SK-N-SH (cell line): ENCODE results near the gene C13orf42. TPM values are rescaled to one million over a fixed set of nuclear protein-coding genes. Genes with fewer than 3 reads are reported as not detected.

Source experiments
- CTCF ChIA-PET: fragments of 300-600, 350-600 bp; formaldehyde crosslinking; extraction: SDS; loops from one replicate; lab custom pipeline; 2021; lab: Yijun Ruan, JAX
- POLR2A ChIA-PET: fragments of 350-600 bp; sonication (Branson Sonifier 250); formaldehyde crosslinking; extraction: SDS; loops from one replicate; lab custom pipeline; 2020; ENCODE audit warnings: antibody characterized with exemption, inconsistent platforms; lab: Yijun Ruan, JAX
- DNase-seq: peaks from one replicate; pipeline ENCODE4 v3.0.0; 2012
- H2AFZ ChIP-seq: fragments of 200-600 bp; sonication (generic); 2 replicates; pipeline ENCODE4 v1.8.1; 2016; ENCODE audit warnings: antibody characterized with exemption, mild to moderate bottlenecking, low read depth
- H3F3A ChIP-seq: fragments of 200-600 bp; sonication (generic); replicated peaks from 2 replicates; pipeline ENCODE3; 2016; ENCODE audit warnings: antibody characterized with exemption, mild to moderate bottlenecking; ENCODE audit not compliant: insufficient read depth
- H3K27ac ChIP-seq, 2 experiments: fragments of 200-500 bp in 1 of 2; fragments of 200-600 bp in 1 of 2; sonication (Bioruptor generic) in 1 of 2; sonication (generic), shearing (Covaris generic) in 1 of 2; 2 replicates each; pipeline versions ENCODE4 v1.5.1 to v1.6.1; 2014 to 2016; ENCODE audit warnings: low read depth in 2 of 2, inconsistent platforms in 1 of 2, low read length in 1 of 2, mild to moderate bottlenecking in 1 of 2, mixed read lengths in 1 of 2
- H3K27me3 ChIP-seq: fragments of 200-600 bp; sonication (generic), shearing (Covaris generic); 2 replicates; pipeline ENCODE4 v1.6.1; 2016; ENCODE audit warnings: mixed run types; ENCODE audit not compliant: insufficient read depth
- H3K36me3 ChIP-seq, 2 experiments: fragments of 200-500 bp in 1 of 2; fragments of 200-600 bp in 1 of 2; sonication (Bioruptor generic) in 1 of 2; sonication (generic) in 1 of 2; replicated peaks in 1 of 2; 2 replicates each; pipeline versions ENCODE3 to v1.5.1; 2014 to 2016; ENCODE audit warnings: low read length in 1 of 2, mild to moderate bottlenecking in 1 of 2; ENCODE audit not compliant: insufficient read depth in 2 of 2, control insufficient read depth in 1 of 2
- H3K4me1 ChIP-seq, 2 experiments: fragments of 200-500 bp in 1 of 2; fragments of 200-600 bp in 1 of 2; sonication (Bioruptor generic) in 1 of 2; sonication (generic), shearing (Covaris generic) in 1 of 2; 2 replicates each; pipeline versions ENCODE4 v1.5.1 to v1.6.1; 2014 to 2016; ENCODE audit warnings: low read depth in 1 of 2, low read length in 1 of 2, mixed run types in 1 of 2; ENCODE audit not compliant: insufficient read depth in 2 of 2, control insufficient read depth in 1 of 2
- H3K4me2 ChIP-seq: fragments of 200-600 bp; sonication (generic), shearing (Covaris generic); 2 replicates; pipeline ENCODE4 v1.6.1; 2017; ENCODE audit warnings: mixed run types
- H3K4me3 ChIP-seq, 2 experiments: fragments of 200-500 bp in 1 of 2; fragments of 200-600 bp in 1 of 2; sonication (Bioruptor generic) in 1 of 2; sonication (generic), shearing (Covaris generic) in 1 of 2; 2 replicates each; pipeline versions ENCODE4 v1.5.1 to v1.8.1; 2014 to 2016; ENCODE audit warnings: low read depth in 2 of 2, inconsistent platforms in 1 of 2, low read length in 1 of 2, mild to moderate bottlenecking in 1 of 2, mixed read lengths in 1 of 2, moderate library complexity in 1 of 2
- H3K79me2 ChIP-seq: fragments of 200-600 bp; sonication (generic); 2 replicates; pipeline ENCODE4 v1.8.1; 2017; ENCODE audit warnings: mild to moderate bottlenecking; ENCODE audit not compliant: insufficient read depth
- H3K9ac ChIP-seq: fragments of 200-600 bp; sonication (generic); 2 replicates; pipeline ENCODE4 v1.6.1; 2017; ENCODE audit warnings: mixed run types
- H3K9me2 ChIP-seq: fragments of 200-600 bp; sonication (generic); 2 replicates; pipeline ENCODE4 v1.6.1; 2017; ENCODE audit warnings: mixed run types
- H3K9me3 ChIP-seq: fragments of 200-600 bp; sonication (generic); 2 replicates; pipeline ENCODE4 v1.6.1; 2017; ENCODE audit warnings: mixed run types, mild to moderate bottlenecking, moderate library complexity
- H4K20me1 ChIP-seq: fragments of 200-600 bp; sonication (generic); 2 replicates; pipeline ENCODE4 v1.6.1; 2017; ENCODE audit warnings: mild to moderate bottlenecking, mixed run types; ENCODE audit not compliant: insufficient read depth
- CHD2 ChIP-seq: fragments of 150-350 bp; IDR thresholded peaks from 2 replicates; pipeline ENCODE4 v1.6.1; 2018; ENCODE audit warnings: low read length; ENCODE audit not compliant: partially characterized antibody
- ELF1 ChIP-seq: IDR thresholded peaks from 2 replicates; pipeline ENCODE4 v1.4.0; 2012
- FOSL2 ChIP-seq: IDR thresholded peaks from 2 replicates; pipeline ENCODE4 v1.4.0; 2012; ENCODE audit warnings: low read depth, mild to moderate bottlenecking, moderate library complexity, borderline replicate concordance
- GATA2 ChIP-seq: sonication (generic); formaldehyde crosslinking; IDR thresholded peaks from 2 replicates; pipeline ENCODE4 v1.5.0; 2020; ENCODE audit warnings: mild to moderate bottlenecking, missing genetic modification reagents
- MEF2A ChIP-seq: IDR thresholded peaks from 2 replicates; pipeline ENCODE4 v1.4.0; 2012; ENCODE audit warnings: low read depth, borderline replicate concordance
- NFIC ChIP-seq: IDR thresholded peaks from 2 replicates; pipeline ENCODE4 v1.4.0; 2012; ENCODE audit warnings: borderline replicate concordance
- RAD21 ChIP-seq: IDR thresholded peaks from 2 replicates; pipeline ENCODE4 v1.6.1; 2012; ENCODE audit warnings: mild to moderate bottlenecking, low read length
- RFX5 ChIP-seq: IDR thresholded peaks from 2 replicates; pipeline ENCODE4 v1.6.1; 2012; ENCODE audit warnings: mild to moderate bottlenecking, improper control_type of control experiment, low read length
- RXRA ChIP-seq: IDR thresholded peaks from 2 replicates; pipeline ENCODE4 v1.4.0; 2012; ENCODE audit warnings: low read depth, mild to moderate bottlenecking, borderline replicate concordance
- WGBS: methylation state at CpG from one replicate; pipeline ENCODE4 v1.1.6; 2017; ENCODE audit warnings: low lambda C conversion rate; 5-methylcytosine and 5-hydroxymethylcytosine counted together
- polyA plus RNA-seq, 3 experiments: library from polyadenylated mRNA; depleted of rRNA; stranded (reverse); fragments of >200 nt; gene quantifications; 2 replicates each; pipeline ENCODE4 v1.2.3, GENCODE V29; 2012
- TF ChIP-seq, protein P1 (sequence below): IDR thresholded peaks from 2 replicates; pipeline ENCODE4 v1.4.0; 2012; ENCODE audit warnings: low read depth
- TF ChIP-seq, protein P2 (sequence below): IDR thresholded peaks from 2 replicates; pipeline ENCODE4 v1.4.0; 2012; ENCODE audit warnings: low read depth, borderline replicate concordance
- TF ChIP-seq, protein P3 (sequence below): IDR thresholded peaks from 2 replicates; pipeline ENCODE4 v1.6.1; 2012; ENCODE audit warnings: mild to moderate bottlenecking, low read depth, low read length, moderate library complexity

Gene C13orf42
- polyA plus RNA-seq, 1 of the 3 experiments (the other 2 are of a cell fraction), result not detected

DNA sequence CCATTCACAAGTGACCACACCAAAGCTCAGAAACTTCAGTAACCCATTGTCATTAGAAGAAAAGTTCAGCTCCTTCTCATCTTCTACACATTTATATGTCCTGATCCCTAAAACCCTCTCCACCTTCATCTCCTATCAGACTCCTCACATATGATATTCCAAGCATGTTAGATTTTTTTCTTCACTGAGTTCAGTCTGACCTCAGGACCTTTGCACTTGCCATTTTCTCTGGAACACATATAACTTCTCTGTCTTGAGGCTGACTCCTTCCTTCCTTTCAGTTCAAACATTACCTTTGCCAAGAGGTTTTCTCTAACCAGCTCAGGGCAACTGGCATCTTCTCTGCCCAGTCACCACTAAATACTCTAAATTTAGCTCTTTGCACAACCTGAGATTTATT lies 54.1 kb downstream of the C13orf42 start:
- H3K4me2 ChIP-seq, result no peak overlapping the region
- TF ChIP-seq NFIC (no peak), RFX5 (no peak), RXRA (no peak), GATA2 (CRISPR knock-in tag) (no peak), FOSL2 (no peak)
- TF ChIP-seq, protein P1, sequence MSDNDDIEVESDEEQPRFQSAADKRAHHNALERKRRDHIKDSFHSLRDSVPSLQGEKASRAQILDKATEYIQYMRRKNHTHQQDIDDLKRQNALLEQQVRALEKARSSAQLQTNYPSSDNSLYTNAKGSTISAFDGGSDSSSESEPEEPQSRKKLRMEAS, result no peak
- TF ChIP-seq, protein P2, sequence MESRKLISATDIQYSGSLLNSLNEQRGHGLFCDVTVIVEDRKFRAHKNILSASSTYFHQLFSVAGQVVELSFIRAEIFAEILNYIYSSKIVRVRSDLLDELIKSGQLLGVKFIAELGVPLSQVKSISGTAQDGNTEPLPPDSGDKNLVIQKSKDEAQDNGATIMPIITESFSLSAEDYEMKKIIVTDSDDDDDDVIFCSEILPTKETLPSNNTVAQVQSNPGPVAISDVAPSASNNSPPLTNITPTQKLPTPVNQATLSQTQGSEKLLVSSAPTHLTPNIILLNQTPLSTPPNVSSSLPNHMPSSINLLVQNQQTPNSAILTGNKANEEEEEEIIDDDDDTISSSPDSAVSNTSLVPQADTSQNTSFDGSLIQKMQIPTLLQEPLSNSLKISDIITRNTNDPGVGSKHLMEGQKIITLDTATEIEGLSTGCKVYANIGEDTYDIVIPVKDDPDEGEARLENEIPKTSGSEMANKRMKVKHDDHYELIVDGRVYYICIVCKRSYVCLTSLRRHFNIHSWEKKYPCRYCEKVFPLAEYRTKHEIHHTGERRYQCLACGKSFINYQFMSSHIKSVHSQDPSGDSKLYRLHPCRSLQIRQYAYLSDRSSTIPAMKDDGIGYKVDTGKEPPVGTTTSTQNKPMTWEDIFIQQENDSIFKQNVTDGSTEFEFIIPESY, result no peak
- no peaks in the 10 kb centered on the region for H4K20me1 ChIP-seq
- H3K4me1 ChIP-seq, result peaks cover 7 to 21% of the 10 kb centered on the region in 2 experiments; a peak in 2 of 4 replicates
- no peaks in the 10 kb centered on the region; the same call in 1 of the 2 replicates for H3K27me3 ChIP-seq
- CTCF ChIA-PET, result interaction anchor here (0.8 to 1.5 kb wide), 5 partner anchors 12 to 973 kb away, joined by 3 to 6 read pairs (median 3); no protein-coding TSS in a partner anchor
- no peak for DNase-seq
- H3K9ac ChIP-seq, result no peak overlapping the region
- no peaks in the 10 kb centered on the region for H3F3A ChIP-seq
- H3K9me2 ChIP-seq, result no peaks in the 10 kb centered on the region
- no peaks in the 10 kb centered on the region for H3K36me3 ChIP-seq
- H3K9me3 ChIP-seq, result no peaks in the 10 kb centered on the region
- H3K27ac ChIP-seq, result no peak overlapping the region
- H2AFZ ChIP-seq, result no peak overlapping the region
- H3K4me3 ChIP-seq, result no peak overlapping the region
- no peaks in the 10 kb centered on the region for H3K79me2 ChIP-seq
- POLR2A ChIA-PET, result no interaction called here

DNA sequence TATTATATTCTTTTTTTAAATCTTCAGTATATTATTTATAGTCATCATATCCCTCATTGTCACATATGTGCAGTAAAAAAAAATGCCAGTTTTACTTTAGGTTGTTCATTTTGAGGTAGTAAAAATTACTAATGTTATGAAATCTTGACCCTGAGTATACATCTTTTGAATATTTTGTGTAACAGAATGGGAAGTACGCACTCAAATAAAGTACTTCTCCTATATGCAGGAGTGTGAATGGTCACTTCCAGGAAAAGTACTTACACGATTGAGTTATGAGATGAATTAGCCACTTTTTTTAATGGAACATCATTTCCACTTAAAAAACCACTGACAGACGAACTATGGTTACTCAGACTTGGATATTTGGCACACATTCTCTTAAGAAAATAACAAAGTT lies 58.5 kb downstream of the C13orf42 start:
- no peak overlapping the region for H3K9ac ChIP-seq
- TF ChIP-seq, protein P3, sequence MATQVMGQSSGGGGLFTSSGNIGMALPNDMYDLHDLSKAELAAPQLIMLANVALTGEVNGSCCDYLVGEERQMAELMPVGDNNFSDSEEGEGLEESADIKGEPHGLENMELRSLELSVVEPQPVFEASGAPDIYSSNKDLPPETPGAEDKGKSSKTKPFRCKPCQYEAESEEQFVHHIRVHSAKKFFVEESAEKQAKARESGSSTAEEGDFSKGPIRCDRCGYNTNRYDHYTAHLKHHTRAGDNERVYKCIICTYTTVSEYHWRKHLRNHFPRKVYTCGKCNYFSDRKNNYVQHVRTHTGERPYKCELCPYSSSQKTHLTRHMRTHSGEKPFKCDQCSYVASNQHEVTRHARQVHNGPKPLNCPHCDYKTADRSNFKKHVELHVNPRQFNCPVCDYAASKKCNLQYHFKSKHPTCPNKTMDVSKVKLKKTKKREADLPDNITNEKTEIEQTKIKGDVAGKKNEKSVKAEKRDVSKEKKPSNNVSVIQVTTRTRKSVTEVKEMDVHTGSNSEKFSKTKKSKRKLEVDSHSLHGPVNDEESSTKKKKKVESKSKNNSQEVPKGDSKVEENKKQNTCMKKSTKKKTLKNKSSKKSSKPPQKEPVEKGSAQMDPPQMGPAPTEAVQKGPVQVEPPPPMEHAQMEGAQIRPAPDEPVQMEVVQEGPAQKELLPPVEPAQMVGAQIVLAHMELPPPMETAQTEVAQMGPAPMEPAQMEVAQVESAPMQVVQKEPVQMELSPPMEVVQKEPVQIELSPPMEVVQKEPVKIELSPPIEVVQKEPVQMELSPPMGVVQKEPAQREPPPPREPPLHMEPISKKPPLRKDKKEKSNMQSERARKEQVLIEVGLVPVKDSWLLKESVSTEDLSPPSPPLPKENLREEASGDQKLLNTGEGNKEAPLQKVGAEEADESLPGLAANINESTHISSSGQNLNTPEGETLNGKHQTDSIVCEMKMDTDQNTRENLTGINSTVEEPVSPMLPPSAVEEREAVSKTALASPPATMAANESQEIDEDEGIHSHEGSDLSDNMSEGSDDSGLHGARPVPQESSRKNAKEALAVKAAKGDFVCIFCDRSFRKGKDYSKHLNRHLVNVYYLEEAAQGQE, result no peak
- TF ChIP-seq NFIC, result no peak
- no peak for TF ChIP-seq MEF2A
- TF ChIP-seq ELF1, result no peak
- TF ChIP-seq CHD2, result no peak
- TF ChIP-seq RAD21, result no peak
- no peaks in the 10 kb centered on the region for H3K9me3 ChIP-seq
- H3K79me2 ChIP-seq, result no peaks in the 10 kb centered on the region
- H3K9me2 ChIP-seq, result no peaks in the 10 kb centered on the region
- no peak overlapping the region for H2AFZ ChIP-seq
- H3K36me3 ChIP-seq, result no peaks in the 10 kb centered on the region
- H3K27me3 ChIP-seq, result peaks cover 6% of the 10 kb centered on the region; the same call in 1 of the 2 replicates
- no peaks in the 10 kb centered on the region for H3F3A ChIP-seq
- POLR2A ChIA-PET, result no interaction called here
- no peaks in the 10 kb centered on the region for H3K4me1 ChIP-seq
- WGBS, result 49% methylated on average over 3 of the region's 3 CpGs
- CTCF ChIA-PET, result no interaction called here
- no peak overlapping the region for H3K4me3 ChIP-seq
- no peak overlapping the region for H3K4me2 ChIP-seq
- no peaks in the 10 kb centered on the region for H4K20me1 ChIP-seq
- DNase-seq, result no peak
- H3K27ac ChIP-seq, result no peak overlapping the region
